PC-3 (cell line): Measurements from ENCODE around the gene CCR6.

Experiments used
- EZH2 ChIP-seq: fragments of 300-600 bp; sonication (generic); IDR thresholded peaks from one replicate; pipeline ENCODE4 v1.6.1; 2017; ENCODE audit warnings: antibody characterized with exemption, mild to moderate bottlenecking, low read length; ENCODE audit not compliant: unreplicated experiment
- EZH2phosphoT487 ChIP-seq: fragments of 300-600 bp; sonication (generic); IDR thresholded peaks from 2 replicates; pipeline ENCODE4 v1.6.1; 2018; ENCODE audit warnings: mild to moderate bottlenecking, antibody characterized with exemption, low read length, borderline replicate concordance
- TF ChIP-seq, protein P1 (sequence below): fragments of 300-600 bp; sonication (generic); conservative IDR thresholded peaks from 2 replicates; pipeline ENCODE4 v1.5.1; 2017; ENCODE audit warnings: antibody characterized with exemption, low read depth, mild to moderate bottlenecking, low read length

DNA sequence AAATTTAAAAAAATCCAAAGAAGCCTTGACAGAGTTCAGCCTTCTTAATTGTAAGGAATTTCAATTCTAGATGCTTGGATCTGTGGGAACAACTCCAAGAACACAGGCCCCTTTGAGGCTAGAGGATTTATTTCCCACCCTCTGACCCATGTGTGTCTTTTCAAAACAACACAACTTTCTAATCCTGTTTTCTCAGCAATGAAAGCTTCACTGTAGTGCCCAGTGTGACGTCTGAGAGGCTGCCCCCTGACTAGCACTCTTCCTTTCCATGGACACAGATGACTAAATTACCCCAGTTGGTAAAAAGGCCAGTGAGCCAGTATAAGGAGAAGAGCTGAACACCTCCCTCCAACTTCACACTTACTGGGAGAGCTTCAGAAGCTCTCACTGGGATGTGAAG, 16.5 kb upstream of the CCR6 start:
- TF ChIP-seq, protein P1, sequence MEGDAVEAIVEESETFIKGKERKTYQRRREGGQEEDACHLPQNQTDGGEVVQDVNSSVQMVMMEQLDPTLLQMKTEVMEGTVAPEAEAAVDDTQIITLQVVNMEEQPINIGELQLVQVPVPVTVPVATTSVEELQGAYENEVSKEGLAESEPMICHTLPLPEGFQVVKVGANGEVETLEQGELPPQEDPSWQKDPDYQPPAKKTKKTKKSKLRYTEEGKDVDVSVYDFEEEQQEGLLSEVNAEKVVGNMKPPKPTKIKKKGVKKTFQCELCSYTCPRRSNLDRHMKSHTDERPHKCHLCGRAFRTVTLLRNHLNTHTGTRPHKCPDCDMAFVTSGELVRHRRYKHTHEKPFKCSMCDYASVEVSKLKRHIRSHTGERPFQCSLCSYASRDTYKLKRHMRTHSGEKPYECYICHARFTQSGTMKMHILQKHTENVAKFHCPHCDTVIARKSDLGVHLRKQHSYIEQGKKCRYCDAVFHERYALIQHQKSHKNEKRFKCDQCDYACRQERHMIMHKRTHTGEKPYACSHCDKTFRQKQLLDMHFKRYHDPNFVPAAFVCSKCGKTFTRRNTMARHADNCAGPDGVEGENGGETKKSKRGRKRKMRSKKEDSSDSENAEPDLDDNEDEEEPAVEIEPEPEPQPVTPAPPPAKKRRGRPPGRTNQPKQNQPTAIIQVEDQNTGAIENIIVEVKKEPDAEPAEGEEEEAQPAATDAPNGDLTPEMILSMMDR, result no peak
- no peak for TF ChIP-seq EZH2phosphoT487
- TF ChIP-seq EZH2, result no peak
